GM21360 (cell line): ENCODE measurements around the gene POLR3H.

ENCODE experiments used
- ATAC-seq: cut with Tn5 transposase; IDR thresholded peaks from one replicate; pipeline ENCODE4 v1.9.1; 2021; ENCODE audit warnings: mild to moderate bottlenecking, moderate library complexity; ENCODE audit not compliant: unreplicated experiment

Gene POLR3H

DNA sequence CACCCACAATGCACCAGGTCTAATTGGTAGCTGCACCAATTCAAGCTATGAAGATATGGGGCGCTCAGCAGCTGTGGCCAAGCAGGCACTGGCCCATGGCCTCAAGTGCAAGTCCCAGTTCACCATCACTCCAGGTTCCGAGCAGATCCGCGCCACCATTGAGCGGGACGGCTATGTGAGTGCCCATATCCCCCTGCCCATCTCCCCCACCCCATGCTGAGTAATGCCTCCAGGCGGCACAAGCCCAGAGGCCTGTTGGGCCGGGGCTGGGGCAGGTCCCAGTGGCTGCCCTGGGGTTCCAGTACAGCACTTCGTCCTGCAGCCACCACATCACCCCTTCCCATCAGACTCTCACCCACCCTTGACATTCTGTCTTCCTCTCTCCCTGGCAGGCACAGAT is 21.5 kb downstream of the POLR3H start:
- no peak for ATAC-seq

DNA sequence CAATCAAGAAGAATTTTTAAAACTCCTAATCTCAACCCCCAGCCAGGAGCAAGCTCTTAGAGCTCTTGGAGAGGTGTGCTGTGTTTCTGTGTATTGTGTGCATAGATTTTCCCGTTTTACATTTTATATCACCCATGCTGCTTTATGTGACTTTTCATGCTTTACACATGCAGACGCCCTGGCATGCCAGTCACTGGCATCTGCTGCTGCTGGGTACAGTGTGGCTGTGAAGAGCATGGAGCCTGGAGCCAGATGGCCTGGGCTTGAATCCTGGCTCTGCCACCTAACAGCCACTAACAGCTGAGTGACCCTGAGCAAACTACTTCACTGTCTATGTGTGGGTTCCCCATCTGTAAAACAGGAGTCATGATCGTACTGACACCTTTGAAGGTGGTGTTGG is 23.1 kb downstream of the POLR3H start:
- ATAC-seq: no peak

DNA sequence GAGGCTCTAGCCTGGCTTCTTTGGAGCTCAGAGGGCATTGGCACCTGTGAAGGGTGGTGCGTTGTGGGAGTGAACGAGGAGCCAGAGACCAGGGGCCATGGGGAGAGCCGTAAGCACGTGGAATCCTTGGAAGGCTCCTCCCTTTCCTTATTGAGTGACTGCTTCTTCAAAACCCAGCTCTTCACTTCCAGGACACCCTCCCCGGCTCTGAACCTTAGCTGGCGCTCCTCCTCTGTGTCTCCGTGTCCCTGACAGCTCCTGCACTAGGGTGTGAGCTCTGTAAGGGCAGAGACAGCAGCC is 26.3 kb downstream of the POLR3H start:
- no peak for ATAC-seq

DNA sequence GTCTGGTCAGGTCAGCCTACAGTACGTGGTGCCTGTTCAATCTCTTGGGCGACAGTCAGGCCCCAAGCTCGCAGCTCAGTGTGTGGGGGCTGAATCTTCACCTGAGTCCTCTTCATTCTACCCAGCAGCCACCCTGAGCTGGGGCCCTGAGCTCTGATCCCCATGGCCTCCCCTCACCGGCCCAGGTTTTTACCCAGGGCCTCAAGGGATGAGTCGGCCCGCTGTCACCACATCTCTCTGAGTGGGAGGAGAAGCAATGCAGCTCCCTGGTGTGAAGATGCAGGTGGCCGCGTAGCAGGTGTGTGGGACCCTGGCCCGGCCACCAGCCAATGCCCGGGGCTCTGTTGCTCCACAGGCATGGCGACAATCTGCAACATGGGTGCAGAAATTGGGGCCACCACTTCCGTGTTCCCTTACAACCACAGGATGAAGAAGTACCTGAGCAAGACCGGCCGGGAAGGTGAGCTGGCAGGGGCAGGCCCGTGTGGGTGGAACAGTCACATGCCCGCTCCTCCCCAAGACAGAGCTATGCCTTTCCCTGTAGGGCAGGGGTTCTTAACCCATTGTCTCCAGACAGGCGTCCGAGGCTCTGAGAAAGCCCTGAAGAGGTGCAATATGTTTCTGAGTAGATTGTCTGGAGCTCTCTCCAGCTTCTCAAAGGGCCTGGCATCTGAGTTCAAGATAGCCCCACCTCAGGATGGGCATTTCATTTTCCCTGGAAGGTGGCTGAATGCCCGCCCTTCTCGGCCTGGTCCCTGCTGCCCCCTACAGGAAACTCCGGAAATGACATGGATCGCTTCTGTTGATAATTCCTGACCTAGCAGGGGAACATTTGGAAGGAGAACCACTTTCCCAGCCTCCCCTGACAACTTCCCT is 26.9 kb downstream of the POLR3H start:
- no peak for ATAC-seq

DNA sequence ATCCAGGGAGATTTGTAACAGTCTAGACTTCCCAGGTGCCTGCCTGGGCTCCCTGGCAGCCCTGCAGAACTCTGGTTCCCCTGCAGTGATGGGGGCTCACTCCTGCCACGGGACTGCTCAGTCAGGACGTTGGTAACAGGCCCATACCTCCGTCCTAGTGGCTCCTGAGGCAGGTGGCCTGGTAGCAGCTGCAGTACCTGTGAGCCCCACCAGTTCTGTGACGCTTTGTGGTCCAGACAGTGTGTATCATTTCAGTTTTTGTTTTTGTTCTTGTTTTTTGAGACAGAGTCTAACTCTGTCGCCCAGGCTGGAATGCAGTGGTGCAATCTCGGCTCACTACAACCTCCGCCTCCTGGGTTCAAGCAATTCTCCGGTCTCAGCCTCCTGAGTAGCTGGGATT is 27.8 kb downstream of the POLR3H start:
- no peak for ATAC-seq

DNA sequence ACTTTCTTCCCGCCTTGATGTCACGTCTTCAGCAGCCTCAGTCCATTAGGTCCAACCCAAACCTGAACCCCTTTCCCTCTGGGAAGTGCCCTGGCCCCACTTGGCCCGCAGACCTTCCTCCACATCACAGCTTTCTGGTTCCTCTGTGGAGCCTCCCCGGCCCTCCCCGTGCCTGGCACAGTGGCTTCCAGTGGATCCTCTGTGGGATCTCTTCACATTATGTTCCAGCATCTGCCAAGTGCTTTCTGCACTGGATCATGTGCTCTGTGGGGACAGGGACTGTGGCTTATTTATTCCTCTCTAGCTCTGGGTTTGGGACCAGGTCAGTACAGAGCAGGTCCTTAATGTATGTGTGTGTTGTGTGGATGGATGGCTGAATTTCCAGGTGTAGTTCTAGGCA is 30.9 kb downstream of the POLR3H start:
- ATAC-seq: no peak

DNA sequence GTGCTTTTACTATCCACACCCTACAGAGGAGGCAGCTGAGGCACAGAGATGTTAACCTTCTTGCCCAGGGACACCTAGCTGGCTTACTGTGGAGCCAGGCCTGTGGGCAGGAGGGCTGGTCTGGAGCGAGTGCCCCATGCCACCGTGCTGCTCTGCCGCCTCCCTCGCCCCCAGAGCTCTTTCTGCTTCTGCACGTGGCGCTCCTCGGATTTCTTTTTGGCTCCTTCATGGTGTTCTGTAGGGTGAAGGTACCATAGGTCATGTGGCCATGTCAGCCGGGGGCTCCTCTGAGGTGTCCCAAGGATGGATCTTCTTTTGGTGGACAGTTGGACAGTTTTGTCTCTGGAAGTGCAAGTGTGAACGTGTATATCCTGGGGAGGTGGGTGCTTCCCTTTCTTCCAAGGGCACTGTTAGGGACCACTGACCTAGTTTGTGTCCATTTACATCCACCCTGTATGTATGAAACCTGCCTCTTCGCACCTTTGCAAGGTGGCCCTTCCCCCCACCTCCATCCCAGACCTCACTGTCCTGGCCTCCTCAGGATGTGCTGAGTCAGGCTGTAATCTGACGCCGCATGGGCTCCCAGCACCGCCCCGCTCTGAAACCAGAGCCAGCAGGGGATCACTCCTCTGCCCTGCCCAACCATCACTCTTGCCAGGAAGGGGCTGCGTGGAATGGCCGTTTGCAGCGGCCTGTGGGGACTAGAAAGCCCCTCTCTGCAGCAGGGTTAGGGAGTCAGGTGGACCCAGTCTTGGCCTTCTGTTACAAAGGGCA is 31.7 kb downstream of the POLR3H start:
- no peak for ATAC-seq

DNA sequence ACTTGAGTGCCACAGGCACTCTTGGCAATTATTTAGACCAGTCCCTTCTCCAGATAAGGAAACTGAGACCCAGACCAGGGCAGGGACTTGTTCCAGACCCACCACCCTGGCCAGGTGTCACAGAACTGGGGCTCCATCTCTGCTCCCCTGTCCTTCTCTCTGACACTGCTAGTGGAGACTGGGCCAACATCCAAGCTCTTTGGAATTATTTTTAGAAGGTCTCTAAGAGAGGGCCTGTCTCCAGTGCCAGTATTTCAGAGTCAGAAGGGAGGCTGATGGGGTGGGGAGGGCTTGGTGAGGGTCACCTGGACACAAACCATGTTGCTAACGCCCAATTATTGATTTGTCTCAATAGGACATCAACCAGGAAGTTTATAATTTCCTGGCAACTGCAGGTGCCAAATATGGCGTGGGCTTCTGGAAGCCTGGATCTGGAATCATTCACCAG is 32.7 kb downstream of the POLR3H start:
- no peak for ATAC-seq

DNA sequence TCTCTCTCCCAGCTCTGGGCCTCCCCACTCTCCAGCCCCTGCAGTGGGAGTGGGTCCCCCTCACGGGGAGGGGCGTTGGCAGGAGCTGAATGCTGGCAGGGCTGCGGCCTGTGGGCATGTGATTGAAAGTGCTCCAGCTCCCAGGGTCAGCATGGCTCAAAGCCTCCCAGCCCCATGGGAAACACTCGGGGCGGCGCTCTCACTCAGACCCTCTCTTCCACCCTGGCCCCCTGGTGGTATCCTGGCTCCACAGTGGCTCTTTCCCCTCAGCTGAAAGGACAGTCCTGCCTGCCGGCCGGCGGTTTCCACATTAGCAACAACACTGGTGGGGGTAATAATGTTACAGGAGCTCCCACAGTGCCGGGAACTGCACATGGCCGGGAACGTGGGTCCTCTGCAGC is 35.5 kb downstream of the POLR3H start:
- ATAC-seq: no peak

DNA sequence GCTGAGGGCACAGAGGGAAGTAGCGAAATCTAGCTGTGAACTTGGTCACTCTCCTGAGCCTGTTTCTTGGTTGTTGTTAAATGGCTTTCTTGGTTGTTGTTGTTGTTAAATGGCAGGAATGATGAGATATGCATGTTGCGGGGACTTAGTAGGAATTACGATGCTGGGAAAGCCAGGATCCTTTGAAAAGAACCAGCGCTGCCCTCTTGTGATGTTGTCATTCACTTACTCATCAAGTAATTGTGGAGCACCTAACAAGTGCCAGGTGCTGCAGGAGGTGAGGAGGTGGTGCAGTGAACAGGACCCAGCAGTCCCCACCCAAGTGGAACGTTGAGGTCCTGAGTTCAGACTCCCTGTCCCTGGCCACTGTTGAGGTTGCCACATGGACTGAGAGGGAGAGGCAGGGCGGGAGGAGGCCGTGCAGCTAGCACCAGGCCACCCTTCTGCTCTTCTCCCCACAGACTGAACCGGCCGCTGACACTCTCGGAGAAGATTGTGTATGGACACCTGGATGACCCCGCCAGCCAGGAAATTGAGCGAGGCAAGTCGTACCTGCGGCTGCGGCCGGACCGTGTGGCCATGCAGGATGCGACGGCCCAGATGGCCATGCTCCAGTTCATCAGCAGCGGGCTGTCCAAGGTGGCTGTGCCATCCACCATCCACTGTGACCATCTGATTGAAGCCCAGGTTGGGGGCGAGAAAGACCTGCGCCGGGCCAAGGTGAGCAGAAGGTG is 36.8 kb downstream of the POLR3H start:
- ATAC-seq: no peak

DNA sequence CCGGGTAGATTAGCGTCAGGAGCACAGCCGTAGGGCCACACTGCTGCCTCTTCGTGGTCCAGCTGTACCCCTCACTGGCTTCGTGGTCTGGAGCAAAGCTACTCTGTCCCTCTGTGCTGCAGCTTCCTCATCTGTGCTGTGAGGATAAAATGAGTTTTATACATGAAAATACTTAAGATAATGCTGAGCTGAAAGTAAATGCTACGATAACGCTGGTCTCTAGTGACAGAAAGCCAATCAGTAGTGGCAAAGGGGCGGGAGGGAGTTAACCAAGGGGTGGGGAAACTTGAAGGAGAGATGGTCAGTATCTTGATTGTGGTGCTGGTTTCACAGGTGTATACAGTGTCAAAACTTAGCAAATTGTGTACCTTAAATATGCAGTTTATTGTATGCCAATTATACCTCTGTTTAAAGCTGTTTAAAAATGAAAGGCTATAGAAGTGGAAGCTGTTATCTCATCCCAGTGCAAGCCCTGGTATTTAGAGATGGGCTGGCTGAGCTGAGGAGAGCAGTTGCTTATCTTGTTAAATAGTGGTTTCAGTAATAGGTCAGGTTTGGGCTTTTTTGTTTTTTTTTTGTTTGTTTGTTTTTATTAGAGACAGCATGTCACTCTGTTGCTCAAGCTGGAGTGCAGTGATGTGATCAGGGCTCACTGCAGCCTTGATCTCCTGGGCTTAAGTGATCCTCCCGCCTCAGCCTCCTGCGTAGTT is 38.6 kb downstream of the POLR3H start:
- no peak for ATAC-seq

DNA sequence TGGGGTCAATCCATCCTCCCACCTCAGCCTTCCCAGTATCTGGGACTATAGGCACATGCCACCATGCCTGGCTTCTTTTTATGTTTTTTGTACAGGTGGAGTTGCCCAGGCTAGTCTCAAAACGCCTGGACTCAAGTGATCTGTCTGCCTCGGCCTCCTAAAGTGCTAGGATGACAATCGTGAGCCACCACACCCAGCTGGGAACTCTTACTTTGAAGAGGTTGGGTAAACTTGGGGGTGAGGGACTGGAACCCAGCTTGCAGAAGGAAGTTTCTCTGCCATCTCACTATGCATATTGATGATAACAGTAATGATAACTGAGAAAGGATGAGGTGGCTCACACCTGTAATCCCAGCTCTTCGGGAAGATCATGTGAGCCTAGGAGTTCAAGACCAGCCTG is 39.5 kb downstream of the POLR3H start:
- no peak for ATAC-seq

DNA sequence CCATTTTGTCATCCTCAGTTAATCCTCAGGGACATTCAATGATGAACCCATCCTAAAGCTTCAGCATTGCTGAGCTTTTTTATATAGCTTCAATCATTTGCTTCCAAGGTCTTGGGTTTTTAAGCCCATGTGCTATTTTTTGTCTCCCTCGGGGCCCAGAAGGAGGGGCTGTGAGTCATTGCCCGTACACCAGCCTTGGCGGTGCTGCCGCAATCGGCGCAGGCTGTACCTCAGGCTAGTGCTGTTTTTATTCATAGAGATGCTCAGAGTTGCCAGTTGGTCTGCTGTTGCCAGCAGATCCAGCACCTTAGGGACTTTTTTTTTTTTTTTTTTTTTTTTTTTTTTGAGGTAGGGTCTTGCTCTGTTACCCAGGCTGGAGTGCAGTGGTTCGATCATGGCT is 39.9 kb downstream of the POLR3H start:
- ATAC-seq: no peak

DNA sequence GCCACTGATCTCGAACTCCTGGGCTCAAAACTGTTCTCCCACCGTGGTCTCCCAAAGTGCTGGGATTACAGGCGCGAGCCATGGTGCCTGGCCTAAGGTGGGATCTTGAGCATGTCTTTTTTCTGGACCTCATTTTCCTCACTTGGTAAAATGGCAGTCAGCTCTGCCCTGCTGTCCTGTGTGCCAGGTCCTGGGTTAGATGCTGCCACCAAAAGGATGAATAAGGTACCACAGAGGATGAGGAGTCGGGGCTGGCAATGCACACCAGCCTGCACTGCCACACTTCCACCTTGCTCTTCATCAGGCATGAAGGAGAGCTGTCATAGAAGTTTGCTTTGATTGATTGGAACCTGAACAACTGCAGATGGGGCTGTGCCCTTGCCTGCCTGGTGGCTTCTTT is 43.1 kb downstream of the POLR3H start:
- no peak for ATAC-seq

DNA sequence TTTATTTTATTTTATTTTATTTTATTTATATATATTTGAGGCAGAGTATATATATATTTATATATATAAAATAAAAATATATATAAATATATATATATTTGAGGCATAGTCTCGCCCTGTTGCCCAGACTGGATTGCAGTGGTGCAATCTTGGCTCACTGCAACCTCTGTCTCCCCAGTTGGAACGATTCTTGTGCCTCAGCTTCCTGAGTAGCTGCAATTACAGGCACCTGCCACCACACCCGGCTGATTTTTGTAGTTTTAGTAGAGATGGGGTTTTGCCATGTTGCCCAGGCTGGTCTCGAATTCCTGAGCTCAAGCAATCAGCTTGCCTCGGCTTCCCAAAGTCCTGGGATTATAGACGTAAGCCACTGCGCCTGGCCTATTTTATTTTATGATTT is 44.0 kb downstream of the POLR3H start:
- no peak for ATAC-seq

DNA sequence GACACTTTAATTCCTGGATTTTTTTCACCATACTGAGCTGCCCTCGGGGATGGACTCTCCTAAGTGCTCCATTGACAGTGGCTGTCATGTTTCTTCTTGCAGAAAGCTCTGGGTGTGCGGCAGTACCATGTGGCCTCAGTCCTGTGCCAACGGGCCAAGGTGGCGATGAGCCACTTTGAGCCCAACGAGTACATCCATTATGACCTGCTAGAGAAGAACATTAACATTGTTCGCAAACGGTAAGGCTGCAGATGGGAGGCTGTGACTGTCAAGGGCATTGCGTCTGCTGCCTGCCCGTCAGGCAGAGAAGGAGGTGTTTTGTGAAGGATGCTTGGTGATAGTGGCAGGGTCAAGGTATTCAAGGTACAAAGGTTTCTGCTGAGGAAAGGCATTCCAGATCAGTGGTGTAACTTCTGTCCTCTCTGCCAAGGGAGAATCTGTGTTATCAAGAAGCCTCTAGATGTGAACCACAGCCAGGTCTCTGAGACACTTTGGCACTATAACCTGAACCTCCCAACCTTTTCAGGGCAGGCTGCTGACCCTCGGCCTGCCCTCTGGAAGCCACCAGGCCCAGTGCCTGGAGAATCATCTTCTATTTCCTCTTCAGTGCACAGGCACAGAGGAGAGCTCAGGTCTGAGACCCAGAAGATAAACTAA is 44.5 kb downstream of the POLR3H start:
- ATAC-seq: no peak

DNA sequence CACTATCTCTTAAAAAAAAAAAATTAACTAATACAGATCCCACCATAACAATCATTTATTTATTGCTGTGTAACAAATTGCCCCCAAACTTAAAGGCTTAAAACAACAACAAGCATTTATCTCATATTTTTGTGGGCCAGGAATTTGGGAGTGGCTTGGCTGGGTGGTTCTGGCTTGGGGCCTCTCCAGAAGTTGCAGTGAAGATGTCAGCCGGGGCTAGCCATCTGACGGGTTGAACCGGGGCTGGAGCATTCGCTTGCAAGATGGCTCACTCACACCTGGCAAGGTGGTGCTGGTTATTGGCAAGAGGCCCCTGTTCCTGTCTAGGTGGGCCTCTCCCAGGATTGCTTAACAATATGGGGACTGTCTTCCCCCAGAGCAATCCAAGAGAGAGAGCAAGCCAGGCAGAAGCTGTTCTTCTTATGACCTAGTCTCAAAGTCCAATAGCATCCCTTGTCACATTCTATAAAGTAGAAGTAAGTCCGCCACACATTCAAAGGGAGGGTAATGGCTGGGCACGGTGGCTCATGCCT is 45.9 kb downstream of the POLR3H start:
- no peak for ATAC-seq

DNA sequence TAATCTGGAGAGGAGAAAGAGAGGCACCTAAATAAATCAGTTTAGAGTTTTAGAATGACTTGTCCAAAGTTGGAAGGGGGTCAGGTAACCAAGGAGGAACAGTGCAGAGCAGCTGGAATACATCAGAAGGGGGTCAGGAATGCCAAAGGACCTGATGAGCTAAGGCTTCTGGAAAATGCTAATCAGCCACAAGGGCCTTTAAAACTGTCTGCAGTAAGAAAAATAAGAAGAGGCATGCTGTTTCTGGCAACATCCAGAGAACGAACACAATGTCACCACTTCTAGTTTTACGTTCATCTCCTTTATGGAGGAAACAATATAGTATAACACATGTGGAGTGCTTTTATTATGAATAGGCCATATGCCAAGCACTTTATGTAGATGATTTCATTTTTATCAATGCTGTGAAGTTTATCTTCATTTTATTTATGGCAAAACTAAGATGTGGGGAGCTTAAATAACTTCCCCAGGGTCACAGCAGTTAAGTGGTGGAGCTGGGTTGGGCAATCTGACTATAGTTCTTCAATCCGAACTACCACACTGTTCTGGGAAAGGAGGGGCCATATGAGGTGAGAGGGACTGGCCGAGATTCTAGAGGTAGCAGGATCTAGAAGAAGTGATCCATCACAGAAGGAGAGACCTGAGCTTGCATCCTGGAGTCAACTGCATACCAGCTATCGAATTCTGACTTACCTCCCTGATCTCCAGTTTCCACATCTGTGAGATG is 52.7 kb downstream of the POLR3H start:
- ATAC-seq: no peak

DNA sequence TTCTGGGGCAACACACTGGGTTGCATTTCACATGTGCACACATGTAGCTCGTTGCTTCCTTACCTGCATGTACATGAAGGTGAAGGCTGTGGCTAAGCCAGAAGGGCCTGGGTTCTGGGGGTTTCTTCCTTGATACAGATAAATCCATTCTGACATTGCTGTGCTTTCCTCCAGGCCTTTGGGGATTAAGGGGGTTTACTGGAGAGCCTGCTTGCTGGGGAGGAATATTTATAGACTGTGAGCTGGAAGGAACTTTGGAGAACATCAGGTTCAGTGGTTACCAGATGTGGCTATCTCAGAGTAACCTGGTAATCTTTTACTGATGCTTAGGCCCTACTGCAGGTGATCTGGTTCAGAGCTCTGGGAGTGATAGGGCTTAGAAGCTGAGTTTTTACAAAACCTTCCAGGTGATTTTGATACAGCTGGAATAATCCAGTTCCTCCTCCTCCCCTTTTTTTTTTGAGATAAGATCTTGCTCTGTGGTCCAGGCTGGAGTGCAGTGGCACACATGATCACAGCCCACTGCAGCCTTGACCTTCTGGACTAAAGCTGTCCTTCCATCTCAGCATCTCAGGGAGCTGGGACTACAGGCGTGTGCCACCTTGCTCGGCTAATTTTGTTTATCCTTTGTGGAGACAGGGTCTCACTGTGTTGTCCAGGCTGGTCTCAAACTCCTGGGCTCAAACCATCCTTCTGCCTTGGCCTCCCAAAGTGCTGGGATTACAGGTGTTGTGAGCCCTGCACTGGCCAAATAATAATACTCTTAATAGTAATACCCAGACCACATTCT is 55.5 kb downstream of the POLR3H start:
- ATAC-seq: no peak
